Activated CD8-positive, alpha-beta T cell treated with anti-CD3 and anti-CD28 coated beads, Interleukin-2, amount 10 ng/mL, durations not matched to agents 7 days and 5 days (primary cell): Measurements from ENCODE around the gene LGMN. TPM values are rescaled to one million over a fixed set of nuclear protein-coding genes. Genes with fewer than 3 reads are reported as not detected.
"Not testable (repeated sequence)": the region's sequence is repeated elsewhere in the genome, so short reads cannot be mapped to it uniquely, and the experiment has no call there.

ENCODE experiments used
- ATAC-seq: fragments of 150-1000 bp; cut with Tn5 transposase; one replicate; pipeline ENCODE4 v1.10.0; 2021; ENCODE audit warnings: moderate library complexity
- CTCF ChIA-PET: fragments of 350-600 bp; sonication (Branson Sonifier 250); formaldehyde crosslinking; loops from one replicate; lab custom pipeline; 2021; ENCODE audit warnings: antibody characterized with exemption; lab: Charles Lee
- POLR2A ChIA-PET: fragments of 350-600 bp; sonication (Branson Sonifier 250); formaldehyde crosslinking; loops from one replicate; lab custom pipeline; 2021; ENCODE audit warnings: antibody characterized with exemption; lab: Charles Lee
- DNase-seq: peaks from one replicate; pipeline ENCODE4 v3.0.0-alpha.2; 2020
- H3K27ac Mint-ChIP-seq: one replicate; pipeline ENCODE4 v1.8.0; 2021; ENCODE audit warnings: mild to moderate bottlenecking, mixed read lengths
- H3K27me3 Mint-ChIP-seq: one replicate; pipeline ENCODE4 v1.8.0; 2021; ENCODE audit warnings: low read depth, mixed read lengths
- H3K36me3 Mint-ChIP-seq: one replicate; pipeline ENCODE4 v1.8.0; 2021; ENCODE audit warnings: low read depth, mixed read lengths
- H3K4me1 Mint-ChIP-seq: one replicate; pipeline ENCODE4 v1.8.0; 2021; ENCODE audit warnings: low read depth, mixed read lengths
- H3K4me3 Mint-ChIP-seq: one replicate; pipeline ENCODE4 v1.8.0; 2021; ENCODE audit warnings: mild to moderate bottlenecking, mixed read lengths
- H3K9me3 Mint-ChIP-seq: one replicate; pipeline ENCODE4 v1.8.0; 2022; ENCODE audit warnings: mixed read lengths; ENCODE audit not compliant: insufficient read depth
- total RNA-seq, 2 experiments: library from RNA; stranded (reverse); gene quantifications; one replicate each; pipeline ENCODE4 v1.2.3, GENCODE V29; 2021

Gene LGMN
- total RNA-seq, 2 experiments from 2014 or later, result 0.73 to 0.76 TPM

GRCh38 chr14:92759679-92760523 is 11.5 kb upstream of the LGMN start:
- DNase-seq, result peak; percentile 43

DNA sequence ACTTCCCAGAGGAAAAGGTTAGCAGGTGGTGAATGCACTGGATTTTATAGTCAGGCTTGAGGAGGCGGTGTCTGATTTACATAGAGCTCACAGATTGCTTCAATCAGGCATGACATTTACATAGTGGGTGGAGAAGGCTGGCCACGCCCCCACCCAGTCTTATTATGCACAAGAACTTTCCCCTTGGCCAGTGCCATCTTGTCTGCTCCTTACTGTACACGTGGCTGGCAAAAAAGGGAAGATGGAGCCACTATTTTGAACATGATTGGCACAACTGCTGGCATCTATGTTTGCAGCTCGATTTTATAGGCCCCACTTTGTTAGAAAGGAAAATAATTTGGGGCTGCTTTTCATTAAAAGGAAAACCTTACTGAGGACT is 10.9 kb upstream of the LGMN start:
- Mint-ChIP-seq H3K4me3 (no peak overlapping the region), H3K36me3 (no peaks in the 10 kb centered on the region), H3K27ac (no peak overlapping the region), H3K4me1 (peaks cover 26% of the 10 kb centered on the region), H3K9me3 (no peaks in the 10 kb centered on the region), H3K27me3 (peaks cover 17% of the 10 kb centered on the region)
- peak; percentile 36 for DNase-seq
- ChIA-PET POLR2A (interaction anchor here (0.6 to 1.1 kb wide), 2 partner anchors 9 to 21 kb away, joined by 3 to 4 read pairs; no protein-coding TSS in a partner anchor), CTCF (interaction anchor here (1.1 to 1.3 kb wide), 2 partner anchors 8 to 21 kb away, joined by 3 to 4 read pairs; no protein-coding TSS in a partner anchor)
- peak; percentile 47 for ATAC-seq

More at GRCh38 chr14:92759679-92760523, 11.5 kb upstream of the LGMN start:
- CTCF ChIA-PET, result interaction anchor here (1.1 to 1.3 kb wide), 2 partner anchors 8 to 21 kb away, joined by 3 to 4 read pairs; no protein-coding TSS in a partner anchor
- peaks cover 20% of the 10 kb centered on the region for H3K27me3 Mint-ChIP-seq
- POLR2A ChIA-PET, result interaction anchor here (0.6 to 1.1 kb wide), 2 partner anchors 9 to 21 kb away, joined by 3 to 4 read pairs; no protein-coding TSS in a partner anchor
- no peak overlapping the region for H3K4me3 Mint-ChIP-seq
- peak overlapping the region; percentile 47 for H3K27ac Mint-ChIP-seq
- H3K9me3 Mint-ChIP-seq, result no peaks in the 10 kb centered on the region
- ATAC-seq, result peak; percentile 49
- H3K36me3 Mint-ChIP-seq, result no peaks in the 10 kb centered on the region
- H3K4me1 Mint-ChIP-seq, result peaks cover 26% of the 10 kb centered on the region

GRCh38 chr14:92756446-92756845 is 8.0 kb upstream of the LGMN start:
- no peak overlapping the region for H3K4me3 Mint-ChIP-seq
- ChIA-PET CTCF (no interaction called here), POLR2A (no interaction called here)
- ATAC-seq (no peak), DNase-seq (no peak)
- peaks cover 34% of the 10 kb centered on the region for H3K4me1 Mint-ChIP-seq
- H3K36me3 Mint-ChIP-seq, result no peaks in the 10 kb centered on the region
- no peak overlapping the region for H3K27ac Mint-ChIP-seq
- peaks cover 19% of the 10 kb centered on the region for H3K27me3 Mint-ChIP-seq
- H3K9me3 Mint-ChIP-seq, result no peaks in the 10 kb centered on the region

- POLR2A ChIA-PET, result no interaction called here
- H3K27ac Mint-ChIP-seq, result no peak overlapping the region
- DNase-seq (no peak), ATAC-seq (no peak)
- no peaks in the 10 kb centered on the region for H3K9me3 Mint-ChIP-seq
- H3K36me3 Mint-ChIP-seq, result no peaks in the 10 kb centered on the region
- no peak overlapping the region for H3K4me3 Mint-ChIP-seq
- peaks cover 15% of the 10 kb centered on the region for H3K27me3 Mint-ChIP-seq
- H3K4me1 Mint-ChIP-seq, result peaks cover 36% of the 10 kb centered on the region
- CTCF ChIA-PET, result no interaction called here
Observed at GRCh38 chr14:92755495-92755894, 7.1 kb upstream of the LGMN start.

DNA sequence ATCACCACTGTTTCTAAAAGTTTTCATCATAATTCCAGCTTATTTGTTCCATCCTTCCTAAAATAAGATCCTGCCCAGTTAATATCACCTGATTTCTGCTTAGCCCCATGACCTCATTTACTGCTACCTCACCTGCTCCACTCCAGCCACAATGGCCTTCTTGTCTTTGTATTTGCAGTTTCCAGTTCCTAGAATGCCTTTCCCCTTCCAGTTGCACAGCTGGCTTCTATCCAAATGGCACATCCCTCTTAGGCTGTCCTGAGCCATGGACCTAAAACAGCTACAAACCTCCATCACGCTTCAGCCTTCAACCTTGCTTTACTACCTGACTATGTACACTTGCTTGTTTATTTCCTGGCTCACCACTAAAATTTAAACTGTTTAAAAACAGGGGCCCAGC is 6.5 kb upstream of the LGMN start:
- Mint-ChIP-seq H3K36me3 (no peaks in the 10 kb centered on the region), H3K9me3 (no peaks in the 10 kb centered on the region), H3K27me3 (peaks cover 20% of the 10 kb centered on the region), H3K27ac (no peak overlapping the region), H3K4me3 (no peak overlapping the region), H3K4me1 (peaks cover 36% of the 10 kb centered on the region)
- CTCF ChIA-PET, result no interaction called here
- DNase-seq (no peak), ATAC-seq (no peak)
- POLR2A ChIA-PET, result no interaction called here

- H3K36me3 Mint-ChIP-seq, result peaks cover 1% of the 10 kb centered on the region
- H3K27ac Mint-ChIP-seq, result no peak overlapping the region
- DNase-seq, result no peak
- H3K9me3 Mint-ChIP-seq, result no peaks in the 10 kb centered on the region
- ATAC-seq, result no peak
- POLR2A ChIA-PET, result interaction anchor here (0.7 kb wide), 1 partner anchor 184 kb away, joined by 3 read pairs; no protein-coding TSS in a partner anchor
- CTCF ChIA-PET, result interaction anchor here (1.0 kb wide), 1 partner anchor 19 kb away, joined by 3 read pairs; no protein-coding TSS in a partner anchor
- H3K4me1 Mint-ChIP-seq, result peaks cover 39% of the 10 kb centered on the region
- peaks cover 36% of the 10 kb centered on the region for H3K27me3 Mint-ChIP-seq
- H3K4me3 Mint-ChIP-seq, result no peak overlapping the region
Observed at GRCh38 chr14:92753250-92753649, 4.8 kb upstream of the LGMN start.

GRCh38 chr14:92751819-92752218 is 3.4 kb upstream of the LGMN start:
- Mint-ChIP-seq H3K4me3 (no peak overlapping the region), H3K27me3 (peaks cover 51% of the 10 kb centered on the region), H3K4me1 (peaks cover 47% of the 10 kb centered on the region), H3K36me3 (peaks cover 2% of the 10 kb centered on the region), H3K9me3 (no peaks in the 10 kb centered on the region), H3K27ac (no peak overlapping the region)
- DNase-seq (no peak), ATAC-seq (no peak)
- ChIA-PET POLR2A (no interaction called here), CTCF (interaction anchor here (1.0 to 1.7 kb wide), 4 partner anchors 8 to 66 kb away, joined by 3 to 4 read pairs (median 4); no protein-coding TSS in a partner anchor)

DNA sequence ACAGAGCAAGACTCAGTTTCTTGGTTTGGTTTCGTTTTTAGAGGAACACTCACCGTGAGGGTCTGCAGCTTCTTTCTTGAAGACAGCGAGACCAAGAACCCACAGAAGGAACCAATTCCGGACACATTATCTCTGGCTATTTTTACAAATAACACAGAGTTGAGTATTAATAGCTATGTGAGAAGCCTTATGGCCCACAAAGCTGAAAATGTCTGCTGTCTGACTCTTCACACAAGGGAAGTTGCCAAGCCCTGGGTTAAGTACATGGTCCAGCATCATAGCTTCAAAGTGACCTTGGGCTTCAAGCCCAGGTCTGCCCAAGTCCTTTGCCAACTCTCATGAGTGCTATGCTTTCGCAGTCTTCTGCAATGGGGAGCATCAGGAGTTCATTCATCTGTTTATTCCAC is 2.6 kb upstream of the LGMN start:
- Mint-ChIP-seq H3K4me3 (peak overlapping the region; percentile 57), H3K36me3 (peaks cover 2% of the 10 kb centered on the region), H3K27ac (no peak overlapping the region), H3K27me3 (peaks cover 56% of the 10 kb centered on the region), H3K9me3 (no peaks in the 10 kb centered on the region), H3K4me1 (peaks cover 47% of the 10 kb centered on the region)
- no peak for DNase-seq
- no peak for ATAC-seq
- POLR2A ChIA-PET, result interaction anchor here (0.6 to 1.0 kb wide), 2 partner anchors 8 to 10 kb away, joined by 3 to 4 read pairs; no protein-coding TSS in a partner anchor
- CTCF ChIA-PET, result interaction anchor here (1.0 to 1.7 kb wide), 4 partner anchors 9 to 362 kb away, joined by 3 to 4 read pairs (median 4); no protein-coding TSS in a partner anchor

GRCh38 chr14:92750222-92750728 is 1.8 kb upstream of the LGMN start:
- Mint-ChIP-seq H3K27me3 (peaks cover 58% of the 10 kb centered on the region), H3K4me1 (peaks cover 47% of the 10 kb centered on the region), H3K4me3 (peak overlapping the region; percentile 57)
- POLR2A ChIA-PET, result interaction anchor here (0.6 to 1.0 kb wide), 2 partner anchors 9 to 11 kb away, joined by 3 to 4 read pairs; no protein-coding TSS in a partner anchor
- not testable (repeated sequence) for H3K9me3 Mint-ChIP-seq, H3K36me3 Mint-ChIP-seq, H3K27ac Mint-ChIP-seq
- CTCF ChIA-PET, result interaction anchor here (1.0 to 1.7 kb wide), 3 partner anchors 32 to 363 kb away, joined by 3 to 4 read pairs (median 3); no protein-coding TSS in a partner anchor
- ATAC-seq (peak; percentile 20), DNase-seq (peak; percentile 44)

GRCh38 chr14:92747701-92748258 is 647 bp downstream of the LGMN start:
- Mint-ChIP-seq H3K4me3 (peak overlapping the region; percentile 65), H3K9me3 (no peaks in the 10 kb centered on the region), H3K27ac (no peak overlapping the region), H3K27me3 (peaks cover 49% of the 10 kb centered on the region), H3K4me1 (peaks cover 47% of the 10 kb centered on the region), H3K36me3 (peaks cover 2% of the 10 kb centered on the region)
- DNase-seq (no peak), ATAC-seq (no peak)
- ChIA-PET POLR2A (no interaction called here), CTCF (interaction anchor here (1.3 to 1.5 kb wide), 2 partner anchors 33 to 37 kb away, joined by 3 to 5 read pairs; no protein-coding TSS in a partner anchor)

GRCh38 chr14:92744198-92744597 is 4.2 kb downstream of the LGMN start:
- DNase-seq (no peak), ATAC-seq (no peak)
- ChIA-PET CTCF (no interaction called here), POLR2A (no interaction called here)
- Mint-ChIP-seq H3K36me3 (peaks cover 2% of the 10 kb centered on the region), H3K9me3 (no peaks in the 10 kb centered on the region), H3K27me3 (peaks cover 36% of the 10 kb centered on the region), H3K4me1 (peaks cover 18% of the 10 kb centered on the region), H3K27ac (no peak overlapping the region), H3K4me3 (no peak overlapping the region)
